Spleen (tissue), 11 donors: Measurements from ENCODE around the gene CD72. TPM values are rescaled to one million over a fixed set of nuclear protein-coding genes. Genes with fewer than 3 reads are reported as not detected.

Experiments
- DNase-seq: peaks from one replicate; pipeline ENCODE4 v3.0.0-alpha.2; 2020
- H3K27ac ChIP-seq, 8 donors: fragments of 200-600 bp; sonication (generic) in 7 of 8; 1 replicate in 4 of 8; 2 replicates in 4 of 8; pipeline versions ENCODE4 v1.5.0 to v1.8.0; 2016 to 2021; ENCODE audit warnings: inconsistent platforms in 4 of 8, mild to moderate bottlenecking in 4 of 8, moderate library complexity in 1 of 8
- H3K27me3 ChIP-seq, 7 donors: fragments of 200-600 bp; sonication (generic) in 6 of 7; replicated peaks in 1 of 7; 1 replicate in 4 of 7; 2 replicates in 3 of 7; pipeline versions ENCODE4 v1.5.0 to v1.8.0; 2016 to 2021; ENCODE audit warnings: inconsistent platforms in 3 of 7, mild to moderate bottlenecking in 1 of 7
- H3K36me3 ChIP-seq, 6 donors: fragments of 200-600 bp; sonication (generic) in 5 of 6; 1 replicate in 4 of 6; 2 replicates in 2 of 6; pipeline versions ENCODE4 v1.5.0 to v1.8.0; 2016 to 2021; ENCODE audit warnings: inconsistent platforms in 2 of 6
- H3K4me1 ChIP-seq, 6 donors: fragments of 200-600 bp; sonication (generic) in 5 of 6; 1 replicate in 3 of 6; 2 replicates in 3 of 6; pipeline versions ENCODE4 v1.5.0 to v1.8.0; 2016 to 2021; ENCODE audit warnings: inconsistent platforms in 3 of 6
- H3K4me3 ChIP-seq, 8 donors: fragments of 200-600 bp; sonication (generic) in 7 of 8; 1 replicate in 4 of 8; 2 replicates in 4 of 8; pipeline versions ENCODE4 v1.5.0 to v1.8.0; 2016 to 2021; ENCODE audit warnings: inconsistent platforms in 4 of 8, mild to moderate bottlenecking in 4 of 8, moderate library complexity in 2 of 8
- H3K9me3 ChIP-seq, 8 donors: fragments of 200-600 bp; sonication (generic) in 7 of 8; 1 replicate in 4 of 8; 2 replicates in 4 of 8; pipeline versions ENCODE4 v1.5.0 to v1.8.0; 2016 to 2021; ENCODE audit warnings: inconsistent platforms in 4 of 8
- CTCF ChIP-seq, 11 experiments: fragments of 200-600 bp in 7 of 11; fragments of 450-650 bp in 4 of 11; sonication (generic) in 4 of 11; IDR thresholded peaks in 8 of 11; conservative IDR thresholded peaks in 3 of 11; 1 replicate in 7 of 11; 2 replicates in 4 of 11; pipeline versions ENCODE4 v1.4.0 to v1.8.0; 2016 to 2021; ENCODE audit warnings: antibody characterized with exemption in 11 of 11, inconsistent platforms in 4 of 11, mild to moderate bottlenecking in 1 of 11
- POLR2A ChIP-seq, 3 donors: fragments of 450-650 bp; IDR thresholded peaks; one replicate each; pipeline ENCODE4 v1.5.1; 2017; ENCODE audit warnings: antibody characterized with exemption in 3 of 3, mild to moderate bottlenecking in 1 of 3
- POLR2AphosphoS5 ChIP-seq, 3 donors: sonication (generic); formaldehyde crosslinking; IDR thresholded peaks; one replicate each; pipeline ENCODE4 v1.5.1; 2017; ENCODE audit warnings: antibody characterized with exemption in 3 of 3
- WGBS, 5 donors: extraction: QIAGEN DNeasy Blood & Tissue Kit in 3 of 5; methylation state at CpG; one replicate each; pipeline versions ENCODE4 v1.1.5 to v1.1.7; 2013 to 2018; 5-methylcytosine and 5-hydroxymethylcytosine counted together
- intact Hi-C: fragments of 100-400 bp; cut with DNase I; formaldehyde crosslinking; loops from one replicate; pipeline ENCODE4 v1.15.0; 2023; ENCODE audit warnings: low total_unique reads
- polyA plus RNA-seq, 3 donors: library from polyadenylated mRNA; stranded (reverse); fragments of 200-250 nt; gene quantifications; one replicate each; pipeline ENCODE4 v1.2.1, GENCODE V29; 2013
- total RNA-seq, 7 donors: library from RNA; depleted of rRNA in 3 of 7; stranded (reverse); fragments of >200 nt in 3 of 7; fragmentation: NEBNext Ultra II Directional in 4 of 7; extraction: Animal tissue kit (Norgen Biotek cat#: 25700) in 4 of 7; gene quantifications; one replicate each; pipeline versions ENCODE4 v1.1.0 to v1.2.1, GENCODE V29; 2016 to 2021
- donor health status: healthy with polysubstance abuse.
- donor health status: DM: no; HTN: no; CAD: no; lungs with moderate emphysema.
- donor health status: DM: no; HTN: no; CAD: no.
- donor health status: Bipolar disorder and iron deficiency.
- donor health status: healthy.
- donor health status: DM: no; HTN: no; CAD: no.
- donor health status: DM: yes; HTN: yes; CAD: no.

CD72 gene
- total and polyA plus RNA-seq, 10 donors = 74.4 to 160 (median 121) TPM

- Histone ChIP-seq H3K9me3 (peaks cover 0 to 12% (median 10%) of the 10 kb centered on the region in 8 donors), H3K36me3 (no peaks in the 10 kb centered on the region), H3K4me1 (peaks cover 0 to 18% (median 15%) of the 10 kb centered on the region in 6 donors), H3K27me3 (no peaks in the 10 kb centered on the region), H3K4me3 (no peak overlapping the region), H3K27ac (no peak overlapping the region)
- no peak for TF ChIP-seq CTCF (IDR thresholded peaks at IDR 0.05 in 8 of 11, conservative IDR thresholded peaks at IDR 0.05 in 3 of 11)
- TF ChIP-seq POLR2AphosphoS5 (IDR thresholded peaks at IDR 0.05) = no peak
- TF ChIP-seq POLR2A (IDR thresholded peaks at IDR 0.05) = no peak
- DNase-seq = no peak
- intact Hi-C loops = no loop called here
- WGBS, 5 donors = 70 to 94% (median 91%) methylated on average over 2 of the region's 2 CpGs
These were observed 43.6 kb downstream of the CD72 start for GRCh38 chr9:35574578-35575122.

GRCh38 chr9:35570709-35571504 is 47.3 kb downstream of the CD72 start:
- Histone ChIP-seq H3K27ac (peak overlapping the region in 3 of 8 donors; percentile 3 to 61 (median 22)), H3K36me3 (no peaks in the 10 kb centered on the region), H3K9me3 (no peaks in the 10 kb centered on the region), H3K27me3 (no peaks in the 10 kb centered on the region), H3K4me1 (peaks cover 0 to 24% (median 18%) of the 10 kb centered on the region in 6 donors), H3K4me3 (no peak overlapping the region)
- intact Hi-C loops = no loop called here
- DNase-seq = no peak
- 48 to 70% (median 57%) methylated on average over 6 of the region's 6 CpGs for WGBS, 5 donors
- TF ChIP-seq POLR2A (IDR thresholded peaks at IDR 0.05) = no peak
- no peak for TF ChIP-seq POLR2AphosphoS5 (IDR thresholded peaks at IDR 0.05)
- no peak for TF ChIP-seq CTCF (IDR thresholded peaks at IDR 0.05 in 8 of 11, conservative IDR thresholded peaks at IDR 0.05 in 3 of 11)

GRCh38 chr9:35569206-35569605 is 49.0 kb downstream of the CD72 start:
- TF ChIP-seq CTCF (IDR thresholded peaks at IDR 0.05 in 8 of 11, conservative IDR thresholded peaks at IDR 0.05 in 3 of 11) = no peak
- TF ChIP-seq POLR2A (IDR thresholded peaks at IDR 0.05) = no peak
- no peak for TF ChIP-seq POLR2AphosphoS5 (IDR thresholded peaks at IDR 0.05)
- no peaks in the 10 kb centered on the region for H3K27me3 ChIP-seq
- peaks cover 0 to 30% (median 21%) of the 10 kb centered on the region in 6 donors for H3K4me1 ChIP-seq
- peak overlapping the region in 3 of 8 donors; percentile 3 to 61 (median 22) for H3K27ac ChIP-seq
- H3K4me3 ChIP-seq = no peak overlapping the region
- intact Hi-C loops = no loop called here
- WGBS, 5 donors = 39 to 61% (median 49%) methylated on average over 5 of the region's 5 CpGs
- no peak for DNase-seq
- no peaks in the 10 kb centered on the region for H3K9me3 ChIP-seq
- no peaks in the 10 kb centered on the region for H3K36me3 ChIP-seq

- 92 to 96% (median 94%) methylated on average over 4 of the region's 4 CpGs for WGBS, 5 donors
- TF ChIP-seq CTCF (IDR thresholded peaks at IDR 0.05 in 8 of 11, conservative IDR thresholded peaks at IDR 0.05 in 3 of 11) (no peak), POLR2A (IDR thresholded peaks at IDR 0.05) (no peak), POLR2AphosphoS5 (IDR thresholded peaks at IDR 0.05) (no peak)
- no peak for DNase-seq
- peaks cover 0 to 40% (median 28%) of the 10 kb centered on the region in 6 donors for H3K4me1 ChIP-seq
- intact Hi-C loops = no loop called here
- H3K9me3 ChIP-seq = no peaks in the 10 kb centered on the region
- no peaks in the 10 kb centered on the region for H3K27me3 ChIP-seq
- no peak overlapping the region for H3K4me3 ChIP-seq
- no peak overlapping the region for H3K27ac ChIP-seq
- H3K36me3 ChIP-seq = no peaks in the 10 kb centered on the region
These were observed 50.0 kb downstream of the CD72 start for GRCh38 chr9:35568196-35568595.
